GM18526 (cell line): ENCODE results near the gene RNF25.

ENCODE experiments used
- POLR2A ChIP-seq: IDR thresholded peaks from 3 replicates; pipeline ENCODE4 v1.6.1; 2011; ENCODE audit not compliant: insufficient read length; ENCODE audit errors: extremely low read depth

Gene RNF25

DNA sequence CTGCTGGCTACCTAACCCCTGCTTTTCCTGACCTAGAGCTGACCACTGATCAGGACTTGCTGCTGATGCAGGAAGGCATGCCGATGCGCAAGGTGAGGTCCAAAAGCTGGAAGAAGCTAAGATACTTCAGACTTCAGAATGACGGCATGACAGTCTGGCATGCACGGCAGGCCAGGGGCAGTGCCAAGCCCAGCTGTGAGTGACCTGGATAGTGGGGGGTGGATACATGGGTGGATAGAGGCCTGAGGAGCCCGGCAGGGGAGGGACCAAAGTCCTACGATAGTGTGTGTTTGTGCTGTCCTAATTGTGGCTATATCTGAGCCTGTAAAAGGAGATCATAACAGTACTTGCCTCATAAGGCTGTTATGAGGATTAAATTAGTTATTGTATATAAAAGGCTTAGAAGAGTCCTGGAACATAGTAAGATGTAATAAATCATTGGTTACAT is 55.9 kb downstream of the RNF25 start:
- TF ChIP-seq POLR2A: no peak
